Activated CD8-positive, alpha-beta T cell treated with anti-CD3 and anti-CD28 coated beads for 36 hours (primary cell): ENCODE results near the gene ACBD3. TPM values are rescaled to one million over a fixed set of nuclear protein-coding genes. Genes with fewer than 3 reads are reported as not detected.

Experiments used
- ATAC-seq: fragments of 200-7000 bp; cut with Tn5 transposase; one replicate; pipeline ENCODE4 v1.10.0; 2021; ENCODE audit warnings: mild to moderate bottlenecking, moderate library complexity
- CTCF ChIA-PET: fragments of 350-600 bp; sonication (Branson Sonifier 250); formaldehyde crosslinking; loops from one replicate; lab custom pipeline; 2021; ENCODE audit warnings: antibody characterized with exemption; lab: Charles Lee
- POLR2A ChIA-PET: fragments of 350-600 bp; sonication (Branson Sonifier 250); formaldehyde crosslinking; loops from one replicate; lab custom pipeline; 2021; ENCODE audit warnings: antibody characterized with exemption; lab: Charles Lee
- DNase-seq: peaks from one replicate; pipeline ENCODE4 v3.0.0-alpha.2; 2020
- H3K27ac Mint-ChIP-seq: one replicate; pipeline ENCODE4 v1.8.0; 2021; ENCODE audit warnings: mild to moderate bottlenecking, mixed read lengths
- H3K27me3 Mint-ChIP-seq: one replicate; pipeline ENCODE4 v1.8.0; 2021; ENCODE audit warnings: mixed read lengths
- H3K36me3 Mint-ChIP-seq: one replicate; pipeline ENCODE4 v1.8.0; 2021; ENCODE audit warnings: low read depth, mixed read lengths
- H3K4me1 Mint-ChIP-seq: one replicate; pipeline ENCODE4 v1.8.0; 2021; ENCODE audit warnings: low read depth, mixed read lengths
- H3K4me3 Mint-ChIP-seq: one replicate; pipeline ENCODE4 v1.8.0; 2021; ENCODE audit warnings: mild to moderate bottlenecking, moderate library complexity, mixed read lengths
- H3K9me3 Mint-ChIP-seq: one replicate; pipeline ENCODE4 v1.8.0; 2021; ENCODE audit warnings: mixed read lengths
- intact Hi-C: fragments of 100-400 bp; cut with micrococcal nuclease; formaldehyde crosslinking; loops from one replicate; pipeline ENCODE4 v1.10.0; 2022
- total RNA-seq, 2 experiments: library from RNA; stranded (reverse); gene quantifications; one replicate each; pipeline ENCODE4 v1.2.3, GENCODE V29; 2021
- TF ChIP-seq, protein P1 (sequence below): fragments of 200-600 bp; IDR thresholded peaks from one replicate; pipeline ENCODE4 v1.8.0; 2022; ENCODE audit warnings: antibody characterized with exemption, mild to moderate bottlenecking

Gene ACBD3
- total RNA-seq, 2 experiments from 2014 or later, result 17.4 to 17.7 TPM

GRCh38 chr1:226123212-226123560 is 63.4 kb downstream of the ACBD3 start:
- CTCF ChIA-PET, result interaction anchor here (0.9 to 5.6 kb wide), 13 partner anchors 10 to 285 kb away, joined by 3 to 175 read pairs (median 4); partner anchors contain the start of genes H3-3A, LIN9 and PARP1
- Mint-ChIP-seq H3K27me3 (no peaks in the 10 kb centered on the region), H3K27ac (no peak overlapping the region), H3K4me3 (peak overlapping the region; percentile 76), H3K4me1 (peaks cover 25% of the 10 kb centered on the region), H3K9me3 (no peaks in the 10 kb centered on the region), H3K36me3 (no peaks in the 10 kb centered on the region)
- ATAC-seq (no peak), DNase-seq (no peak)
- POLR2A ChIA-PET, result interaction anchor here (0.7 to 2.5 kb wide), 5 partner anchors 13 to 186 kb away, joined by 4 to 14 read pairs (median 8); partner anchors contain the start of genes H3-3A, LIN9 and SDE2
- intact Hi-C loops, result loop anchor here (5.0 kb wide), 1 partner anchor 56 kb away; no protein-coding TSS in a partner anchor
- TF ChIP-seq, protein P1, sequence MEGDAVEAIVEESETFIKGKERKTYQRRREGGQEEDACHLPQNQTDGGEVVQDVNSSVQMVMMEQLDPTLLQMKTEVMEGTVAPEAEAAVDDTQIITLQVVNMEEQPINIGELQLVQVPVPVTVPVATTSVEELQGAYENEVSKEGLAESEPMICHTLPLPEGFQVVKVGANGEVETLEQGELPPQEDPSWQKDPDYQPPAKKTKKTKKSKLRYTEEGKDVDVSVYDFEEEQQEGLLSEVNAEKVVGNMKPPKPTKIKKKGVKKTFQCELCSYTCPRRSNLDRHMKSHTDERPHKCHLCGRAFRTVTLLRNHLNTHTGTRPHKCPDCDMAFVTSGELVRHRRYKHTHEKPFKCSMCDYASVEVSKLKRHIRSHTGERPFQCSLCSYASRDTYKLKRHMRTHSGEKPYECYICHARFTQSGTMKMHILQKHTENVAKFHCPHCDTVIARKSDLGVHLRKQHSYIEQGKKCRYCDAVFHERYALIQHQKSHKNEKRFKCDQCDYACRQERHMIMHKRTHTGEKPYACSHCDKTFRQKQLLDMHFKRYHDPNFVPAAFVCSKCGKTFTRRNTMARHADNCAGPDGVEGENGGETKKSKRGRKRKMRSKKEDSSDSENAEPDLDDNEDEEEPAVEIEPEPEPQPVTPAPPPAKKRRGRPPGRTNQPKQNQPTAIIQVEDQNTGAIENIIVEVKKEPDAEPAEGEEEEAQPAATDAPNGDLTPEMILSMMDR, result no peak

- H3K9me3 Mint-ChIP-seq, result no peaks in the 10 kb centered on the region
Measured at GRCh38 chr1:226121587-226122400, 64.7 kb downstream of the ACBD3 start.

DNA sequence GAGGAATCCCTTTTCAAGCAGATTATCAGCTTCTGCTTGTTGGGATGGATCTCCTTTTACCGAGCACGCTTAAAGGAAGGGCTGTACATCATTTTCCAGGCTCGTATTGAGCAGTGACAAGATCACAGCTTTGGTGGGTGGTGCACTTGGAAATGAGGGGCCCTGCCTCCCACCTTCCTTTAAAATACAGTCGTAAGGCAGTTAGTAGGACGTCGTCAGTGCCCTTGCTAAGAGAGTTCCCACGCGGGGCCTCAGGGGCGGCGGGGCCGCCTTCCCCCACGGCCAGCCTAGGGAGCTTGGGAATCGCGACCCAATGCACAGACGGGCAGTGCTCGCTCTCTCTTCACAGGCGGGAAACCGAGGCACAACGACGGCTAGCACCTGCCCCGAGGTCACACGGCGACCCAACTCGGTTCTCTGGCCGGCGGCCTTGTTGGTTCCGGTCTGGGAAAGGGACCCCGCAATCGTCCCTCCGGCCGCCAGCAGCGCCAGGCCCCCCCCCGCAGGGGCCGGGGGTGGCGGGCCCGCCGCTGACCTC is 65.4 kb downstream of the ACBD3 start:
- TF ChIP-seq, protein P1, result no peak
- H3K9me3 Mint-ChIP-seq, result no peaks in the 10 kb centered on the region
- H3K36me3 Mint-ChIP-seq, result no peaks in the 10 kb centered on the region
- peak overlapping the region; percentile 86 for H3K27ac Mint-ChIP-seq
- peak overlapping the region; percentile 73 for H3K4me3 Mint-ChIP-seq
- no peak for DNase-seq
- POLR2A ChIA-PET, result interaction anchor here (0.6 to 4.3 kb wide), 9 partner anchors 11 to 59 kb away, joined by 3 to 37 read pairs (median 5); partner anchors contain the start of gene H3-3A
- H3K4me1 Mint-ChIP-seq, result peaks cover 25% of the 10 kb centered on the region
- no peak for ATAC-seq
- CTCF ChIA-PET, result interaction anchor here (0.8 to 6.0 kb wide), 10 partner anchors 10 to 428 kb away, joined by 3 to 64 read pairs (median 5); partner anchors contain the start of gene H3-3A
- intact Hi-C loops, result loop anchor here (5.0 kb wide), 1 partner anchor 54 kb away; no protein-coding TSS in a partner anchor
- no peaks in the 10 kb centered on the region for H3K27me3 Mint-ChIP-seq

More at GRCh38 chr1:226121587-226122400, 64.7 kb downstream of the ACBD3 start:
- H3K4me3 Mint-ChIP-seq, result peak overlapping the region; percentile 76
- ATAC-seq, result peak; percentile 74
- intact Hi-C loops, result loop anchor here (5.0 kb wide), 1 partner anchor 54 kb away; no protein-coding TSS in a partner anchor
- ChIA-PET POLR2A (interaction anchor here (0.7 to 4.3 kb wide), 6 partner anchors 12 to 111 kb away, joined by 3 to 37 read pairs (median 10); partner anchors contain the start of gene H3-3A), CTCF (interaction anchor here (1.0 to 6.0 kb wide), 11 partner anchors 9 to 428 kb away, joined by 3 to 175 read pairs (median 6); no protein-coding TSS in a partner anchor)
- no peaks in the 10 kb centered on the region for H3K36me3 Mint-ChIP-seq
- DNase-seq, result peak; percentile 71
- H3K27me3 Mint-ChIP-seq, result no peaks in the 10 kb centered on the region
- TF ChIP-seq, protein P1, result peak; percentile 83
- H3K27ac Mint-ChIP-seq, result peak overlapping the region; percentile 88
- H3K4me1 Mint-ChIP-seq, result peaks cover 25% of the 10 kb centered on the region

DNA sequence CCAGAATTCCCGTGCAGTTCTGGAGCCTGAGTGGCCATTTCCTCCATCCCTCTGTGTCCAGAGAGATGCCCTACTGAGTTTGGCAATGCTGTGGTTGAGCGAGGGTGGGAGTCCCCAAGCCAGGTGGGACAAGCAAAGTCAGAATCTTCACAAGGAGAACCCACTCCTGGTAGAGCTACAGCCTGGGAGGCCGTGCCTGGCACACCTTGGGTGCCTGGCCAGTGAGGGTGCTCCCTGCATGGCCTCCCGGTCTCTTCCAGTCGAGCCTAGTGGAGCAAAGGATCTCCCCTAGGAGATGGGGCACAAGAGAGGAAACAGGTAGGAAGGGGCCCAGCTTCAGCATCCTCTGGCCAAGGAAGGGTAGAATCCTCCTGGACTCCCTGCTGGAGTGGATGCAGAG is 66.1 kb downstream of the ACBD3 start:
- Mint-ChIP-seq H3K4me3 (peak overlapping the region; percentile 73), H3K9me3 (no peaks in the 10 kb centered on the region), H3K4me1 (peaks cover 24% of the 10 kb centered on the region), H3K27me3 (no peaks in the 10 kb centered on the region), H3K36me3 (no peaks in the 10 kb centered on the region), H3K27ac (peak overlapping the region; percentile 86)
- intact Hi-C loops, result loop anchor here (5.0 kb wide), 1 partner anchor 53 kb away; no protein-coding TSS in a partner anchor
- DNase-seq (no peak), ATAC-seq (no peak)
- POLR2A ChIA-PET, result interaction anchor here (0.6 to 4.3 kb wide), 10 partner anchors 10 to 58 kb away, joined by 3 to 37 read pairs (median 4); partner anchors contain the start of gene H3-3A
- CTCF ChIA-PET, result interaction anchor here (0.8 to 6.0 kb wide), 9 partner anchors 10 to 429 kb away, joined by 3 to 64 read pairs (median 6); partner anchors contain the start of gene H3-3A
- TF ChIP-seq, protein P1, result no peak
